GM19467 (cell line): ENCODE results near the gene HLCS.
"Not testable (repeated sequence)": the region's sequence is repeated elsewhere in the genome, so short reads cannot be mapped to it uniquely, and the experiment has no call there.

ENCODE experiments used
- ATAC-seq: cut with Tn5 transposase; IDR thresholded peaks from one replicate; pipeline ENCODE4 v1.9.1; 2021; ENCODE audit warnings: mild to moderate bottlenecking, moderate library complexity; ENCODE audit not compliant: unreplicated experiment

Gene HLCS

DNA sequence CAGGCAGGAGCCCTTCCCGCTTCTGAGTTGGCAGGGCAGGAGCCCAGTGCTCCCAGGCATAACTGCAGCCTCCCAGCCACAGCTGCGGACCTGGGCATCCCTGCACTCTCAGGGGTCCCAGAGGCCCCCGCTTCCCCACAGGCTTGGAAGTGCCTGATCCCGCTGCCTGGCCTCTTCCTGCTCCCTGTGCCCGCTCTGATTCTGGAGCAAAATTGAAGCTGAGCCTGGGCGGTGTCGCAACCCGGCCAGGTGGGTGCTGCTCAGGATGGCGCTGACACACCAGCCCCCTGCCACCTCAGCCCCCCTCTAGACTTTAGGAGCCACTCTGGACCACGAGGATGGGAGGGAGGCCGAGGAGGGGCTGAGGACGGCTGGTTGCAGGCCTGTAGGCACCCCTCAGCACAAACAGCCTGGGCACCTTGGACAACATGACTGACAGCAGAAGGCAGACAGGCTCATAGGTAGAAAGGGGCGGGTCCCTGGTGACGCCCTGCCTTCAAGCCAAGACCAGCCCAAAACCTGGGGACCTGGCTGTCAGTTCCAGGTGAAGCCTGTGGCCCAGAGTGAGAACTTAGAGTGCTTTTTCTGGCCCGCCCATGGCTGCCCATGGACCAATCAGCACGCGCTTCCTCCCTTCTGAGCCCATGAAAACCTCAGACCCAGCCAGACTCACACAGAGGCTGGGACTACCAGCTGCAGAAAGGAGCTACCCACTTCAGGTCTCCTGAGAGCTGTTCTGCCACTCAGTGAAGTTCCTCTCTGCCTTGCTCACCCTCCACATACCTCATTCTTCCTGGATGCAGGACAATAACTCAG lies 7.2 kb downstream of the HLCS start:
- no peak for ATAC-seq

DNA sequence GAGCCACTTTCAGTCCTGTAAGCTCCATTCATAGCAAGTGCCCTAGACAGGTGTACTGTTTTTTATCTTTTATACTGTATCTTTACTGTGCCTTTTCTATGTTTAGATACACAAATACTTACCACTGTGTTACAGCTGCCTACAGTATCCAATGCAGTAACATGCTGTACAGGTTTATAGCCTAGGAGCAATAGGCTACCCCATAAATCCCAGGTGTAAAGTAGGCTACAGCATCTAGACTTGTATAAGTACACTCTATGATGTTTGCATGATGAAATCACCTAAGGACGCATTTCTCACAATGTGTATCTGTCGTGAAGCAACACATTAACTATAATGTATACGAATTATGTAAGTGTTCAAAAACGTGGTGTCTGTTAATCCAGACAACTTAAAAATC lies 10.7 kb downstream of the HLCS start:
- no peak for ATAC-seq

DNA sequence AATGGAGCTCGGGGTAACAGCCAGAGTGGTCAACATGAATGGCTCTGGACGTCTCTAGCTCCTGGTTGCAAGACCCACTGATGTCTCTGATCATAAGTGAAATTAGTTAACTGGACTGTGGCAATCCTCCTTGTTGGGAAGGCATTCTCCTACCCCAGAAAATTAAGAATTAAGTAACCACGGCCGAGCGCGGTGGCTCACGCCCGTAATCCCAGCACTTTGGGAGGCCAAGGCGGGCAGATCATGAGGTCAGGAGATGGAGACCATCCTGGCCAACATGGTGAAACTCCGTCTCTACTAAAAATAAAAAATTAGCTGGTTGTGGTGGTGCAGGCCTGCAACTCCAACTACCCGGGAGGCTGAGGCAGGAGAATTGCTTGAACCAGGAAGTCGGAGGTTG lies 14.1 kb downstream of the HLCS start:
- ATAC-seq = not testable (repeated sequence)

DNA sequence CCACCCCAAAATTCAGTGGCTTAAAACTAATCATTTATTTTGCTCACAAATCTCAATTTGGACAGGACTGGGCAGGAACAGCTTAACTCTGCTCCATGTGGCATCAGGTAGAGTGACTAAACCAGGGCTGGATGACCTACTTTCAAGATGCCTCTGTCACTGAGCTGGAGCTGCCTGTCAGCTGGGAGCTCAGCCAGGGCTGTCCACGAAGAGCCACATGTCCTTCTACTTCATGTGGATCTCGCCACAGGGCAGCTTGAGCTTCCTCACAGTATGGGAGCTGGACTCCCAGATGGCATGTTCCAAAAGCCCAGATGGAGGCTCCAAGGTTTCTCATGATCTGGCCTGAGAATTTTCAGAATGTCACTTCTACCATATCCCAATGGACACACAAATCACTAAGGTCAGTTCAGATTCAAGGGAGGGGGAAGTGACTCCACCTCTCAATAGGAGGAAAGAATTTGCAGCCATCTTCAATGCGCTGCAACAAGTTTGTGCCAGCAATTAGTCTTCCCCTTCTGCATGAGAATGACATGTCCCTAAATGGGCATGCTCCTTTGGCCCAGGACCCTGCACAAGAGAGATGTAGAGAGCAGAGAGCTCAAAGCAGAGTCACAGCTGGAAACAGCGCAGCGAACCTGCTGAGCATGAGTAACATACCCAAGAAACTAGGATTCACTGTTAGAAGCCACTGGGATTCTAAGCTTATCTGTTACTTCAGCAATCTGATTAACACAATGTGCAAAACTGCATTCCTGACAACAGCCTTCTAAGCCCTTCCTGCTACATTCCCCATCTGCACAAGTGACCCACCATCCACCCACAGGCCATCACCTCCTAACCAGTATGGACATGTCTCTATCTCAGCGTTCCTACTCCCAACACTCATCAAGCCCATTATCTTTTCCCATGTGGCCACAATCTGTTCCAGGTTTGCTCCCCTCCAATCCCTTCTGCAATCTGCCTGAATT lies 17.0 kb downstream of the HLCS start:
- no peak for ATAC-seq

DNA sequence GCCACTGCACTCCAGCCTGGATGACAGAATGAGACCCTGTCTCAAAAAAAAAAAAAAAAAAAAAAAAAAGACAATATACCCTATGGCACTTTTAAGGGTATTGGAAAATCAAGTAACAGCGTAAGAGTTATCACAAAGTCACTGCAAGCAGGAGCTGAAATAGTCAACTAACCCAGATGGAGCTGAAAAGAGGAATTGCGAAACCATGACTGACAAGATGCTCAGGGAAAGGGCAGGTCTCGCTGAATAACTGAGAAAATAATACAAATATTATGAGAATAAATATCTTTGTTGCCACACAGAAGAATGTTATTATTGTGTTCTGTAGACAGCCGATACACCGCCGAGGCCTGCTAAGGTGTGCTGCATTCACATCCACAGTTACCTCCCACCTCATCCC lies 17.8 kb downstream of the HLCS start:
- no peak for ATAC-seq

DNA sequence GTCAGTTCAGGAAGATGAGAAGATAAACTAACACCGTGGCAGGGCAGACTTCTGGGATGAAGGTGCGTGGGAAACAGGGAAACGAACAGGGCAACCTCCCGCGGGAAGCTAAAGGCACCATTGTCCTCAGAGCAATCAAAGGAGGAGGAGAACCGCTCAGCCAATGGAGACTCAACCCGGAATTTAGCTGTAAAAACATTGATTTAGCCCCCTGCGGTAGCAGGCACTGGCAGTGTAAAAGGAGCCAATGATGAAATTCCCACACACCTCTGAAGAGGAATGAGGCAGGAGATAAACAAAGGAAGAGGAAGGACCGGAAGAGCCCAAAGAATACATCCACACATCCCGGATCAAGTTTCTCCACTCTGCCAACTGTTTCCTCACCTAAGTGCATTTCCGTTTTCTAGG lies 19.5 kb downstream of the HLCS start:
- no peak for ATAC-seq

DNA sequence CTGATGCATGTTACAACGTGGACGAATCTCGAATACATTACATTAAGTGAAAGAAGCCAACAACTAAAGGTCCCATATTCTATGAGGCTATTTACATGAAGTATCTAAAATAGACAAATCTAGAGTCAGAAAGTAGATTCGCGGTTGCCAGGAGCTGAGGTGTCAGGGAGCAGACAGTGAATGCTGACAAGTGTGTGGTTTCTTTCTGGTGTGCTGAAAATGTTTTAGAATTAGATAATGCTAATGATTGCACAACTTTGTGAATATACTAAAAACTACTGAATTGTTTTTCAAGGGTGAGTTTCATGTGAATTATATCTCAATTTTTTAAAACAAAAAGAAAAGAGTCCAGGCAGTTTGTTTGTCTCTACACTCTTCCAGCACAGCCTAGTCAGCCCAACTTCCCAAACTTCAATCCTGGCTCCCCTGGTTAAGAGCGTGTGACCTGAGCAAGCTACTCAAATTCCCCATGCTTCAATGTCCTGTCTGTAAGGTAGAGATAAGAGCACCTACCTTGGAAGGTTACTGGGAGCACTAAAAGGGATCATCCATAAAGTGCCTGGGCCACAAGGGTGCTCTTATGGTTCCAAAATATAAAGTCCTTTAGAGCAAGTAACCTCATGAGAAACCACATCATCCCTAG lies 20.9 kb downstream of the HLCS start:
- no peak for ATAC-seq

DNA sequence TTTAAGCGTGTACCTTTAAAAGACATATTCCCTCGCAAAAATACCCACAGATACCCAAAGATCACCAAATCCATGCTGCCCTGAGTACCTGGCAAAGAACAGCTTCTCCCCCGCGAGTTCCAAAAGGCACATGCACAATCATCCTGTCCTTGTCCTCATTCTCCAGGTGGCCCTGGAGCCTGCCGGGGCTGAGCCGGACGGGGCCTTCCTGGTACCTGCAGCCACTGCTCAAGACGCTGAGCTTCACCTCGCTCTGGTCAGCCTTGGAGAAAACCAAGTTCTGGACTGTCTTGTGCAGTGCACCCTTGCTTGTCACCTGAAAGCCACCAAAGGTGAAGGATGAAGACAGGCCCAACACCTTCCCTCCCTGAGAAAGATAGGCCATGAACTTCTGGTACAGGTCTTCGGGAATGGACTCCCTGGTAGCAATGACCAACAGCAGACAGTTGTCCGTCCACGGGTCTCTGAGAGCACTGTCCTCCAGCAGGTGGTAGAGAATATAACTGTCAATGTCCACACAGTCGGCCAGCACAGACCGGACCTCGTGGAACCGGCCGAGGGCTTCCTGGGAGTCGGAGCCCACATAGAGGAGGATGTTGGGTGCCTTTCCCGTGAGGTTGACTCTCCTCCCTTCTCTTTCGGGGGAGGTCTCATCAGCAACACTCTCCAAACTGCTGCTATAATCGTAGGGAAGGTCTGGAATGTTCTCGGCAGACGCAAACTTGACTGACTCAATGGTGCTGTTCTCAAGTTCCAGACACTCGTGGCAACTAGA lies 29.9 kb downstream of the HLCS start:
- no peak for ATAC-seq

DNA sequence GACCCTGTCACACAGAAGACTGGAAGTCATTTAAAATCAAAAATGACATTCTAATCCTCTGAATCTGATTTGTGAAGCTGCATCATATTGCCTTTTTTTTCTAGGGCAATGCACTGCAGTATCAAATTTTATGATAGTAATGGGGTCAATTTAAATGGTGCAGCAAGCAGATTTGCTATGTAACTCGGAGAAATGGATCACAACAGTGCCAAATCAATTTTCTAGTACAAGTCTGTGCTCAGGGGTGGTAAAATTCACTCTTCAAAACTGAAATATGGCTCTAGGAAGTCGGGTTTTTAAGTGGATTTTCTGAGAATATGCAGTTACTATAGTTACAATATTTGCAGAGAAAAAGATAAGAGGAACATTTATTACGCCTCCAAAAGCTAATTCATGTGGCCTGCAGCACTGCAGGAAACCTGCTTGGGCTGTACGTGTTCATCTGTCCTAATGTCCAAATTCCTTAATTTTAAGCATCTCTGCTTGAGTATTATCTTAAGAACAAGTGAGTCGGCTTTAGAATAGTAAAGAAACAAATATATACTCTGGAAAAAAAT lies 31.5 kb downstream of the HLCS start:
- no peak for ATAC-seq

DNA sequence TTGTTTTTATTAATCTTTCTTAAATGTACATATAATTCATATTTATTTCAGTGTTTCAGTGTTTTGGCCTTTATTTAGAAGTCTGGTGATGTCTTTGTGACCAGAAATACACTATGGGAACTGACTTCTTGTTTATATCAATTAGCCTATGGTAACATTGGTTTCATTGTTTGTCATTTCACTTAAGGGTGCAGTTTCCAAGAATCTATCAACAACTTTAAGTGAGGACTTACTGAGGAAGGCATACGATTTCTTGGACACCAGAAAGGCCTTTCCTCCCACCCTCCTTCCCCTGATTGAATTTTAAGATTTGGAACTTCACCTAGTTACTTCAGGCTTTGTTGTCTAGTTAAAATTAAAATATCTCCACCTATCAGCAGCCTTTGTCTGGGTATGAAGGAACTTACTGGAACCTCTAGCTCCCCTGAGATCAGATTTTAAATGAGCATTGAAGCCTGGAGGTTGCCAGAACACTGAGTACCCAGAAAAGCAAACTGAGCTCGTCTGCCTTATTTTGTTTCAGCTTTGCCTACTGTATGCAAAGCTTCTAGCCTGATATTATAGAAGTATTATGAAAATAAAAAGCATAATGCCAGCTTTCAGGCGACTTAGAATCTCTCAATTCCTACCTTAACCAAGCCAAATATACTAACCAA lies 34.2 kb downstream of the HLCS start:
- ATAC-seq = no peak

DNA sequence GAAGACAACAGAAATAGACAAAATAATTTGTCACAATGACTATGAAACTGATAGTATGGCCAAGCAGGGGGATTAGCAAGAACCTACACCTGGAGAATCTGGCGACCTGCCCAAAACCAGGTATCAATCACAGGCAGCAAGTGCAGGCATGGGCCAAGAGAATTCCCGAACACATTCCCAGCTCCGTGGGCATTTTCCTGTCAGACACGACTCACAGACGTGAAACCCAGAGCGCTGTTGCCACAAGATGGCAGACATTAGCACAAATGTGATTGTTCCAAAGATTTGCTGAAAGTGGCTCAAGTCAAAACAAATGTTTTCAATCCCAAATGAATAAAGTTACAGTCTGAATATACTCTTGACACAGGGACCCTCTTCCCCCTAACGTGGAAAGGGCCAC lies 36.8 kb downstream of the HLCS start:
- ATAC-seq = no peak

DNA sequence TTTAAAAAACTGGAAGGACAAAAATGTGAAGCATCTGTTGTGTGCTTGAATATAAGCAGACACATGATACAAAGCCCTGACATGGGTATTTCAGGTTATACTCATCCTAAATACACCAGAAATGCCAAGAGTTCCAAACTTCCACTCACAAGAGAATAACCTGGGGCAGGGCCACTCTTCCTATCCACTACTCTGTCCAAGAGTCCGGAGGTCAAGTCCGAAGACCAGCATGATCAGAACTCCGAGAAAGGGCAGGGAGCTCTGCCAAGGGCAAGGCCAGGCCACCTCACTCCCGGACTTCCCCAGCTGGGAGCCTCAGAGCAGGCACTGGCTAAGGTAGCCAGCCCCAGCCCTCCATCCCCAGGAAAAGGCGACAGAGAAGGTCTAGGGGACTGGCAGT lies 37.5 kb downstream of the HLCS start:
- ATAC-seq = no peak

DNA sequence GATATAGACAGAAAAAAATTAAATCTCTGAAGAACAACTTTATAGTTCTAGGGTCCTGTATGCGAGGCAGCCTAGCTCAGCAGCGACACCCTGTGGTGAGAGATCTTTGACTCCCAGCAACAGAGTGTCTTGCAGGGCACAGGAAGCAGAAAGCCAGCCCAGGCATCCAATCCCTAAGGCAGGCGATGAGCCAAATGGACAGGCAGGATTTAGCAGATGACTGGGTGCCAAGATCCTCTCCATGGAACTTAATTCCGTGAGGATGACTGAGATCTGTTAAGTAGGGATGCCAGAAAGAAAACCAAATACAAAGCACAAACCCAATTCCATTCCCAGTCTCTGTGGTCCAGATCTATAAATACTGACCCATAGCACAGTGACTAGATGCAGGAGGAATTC lies 38.8 kb downstream of the HLCS start:
- no peak for ATAC-seq

DNA sequence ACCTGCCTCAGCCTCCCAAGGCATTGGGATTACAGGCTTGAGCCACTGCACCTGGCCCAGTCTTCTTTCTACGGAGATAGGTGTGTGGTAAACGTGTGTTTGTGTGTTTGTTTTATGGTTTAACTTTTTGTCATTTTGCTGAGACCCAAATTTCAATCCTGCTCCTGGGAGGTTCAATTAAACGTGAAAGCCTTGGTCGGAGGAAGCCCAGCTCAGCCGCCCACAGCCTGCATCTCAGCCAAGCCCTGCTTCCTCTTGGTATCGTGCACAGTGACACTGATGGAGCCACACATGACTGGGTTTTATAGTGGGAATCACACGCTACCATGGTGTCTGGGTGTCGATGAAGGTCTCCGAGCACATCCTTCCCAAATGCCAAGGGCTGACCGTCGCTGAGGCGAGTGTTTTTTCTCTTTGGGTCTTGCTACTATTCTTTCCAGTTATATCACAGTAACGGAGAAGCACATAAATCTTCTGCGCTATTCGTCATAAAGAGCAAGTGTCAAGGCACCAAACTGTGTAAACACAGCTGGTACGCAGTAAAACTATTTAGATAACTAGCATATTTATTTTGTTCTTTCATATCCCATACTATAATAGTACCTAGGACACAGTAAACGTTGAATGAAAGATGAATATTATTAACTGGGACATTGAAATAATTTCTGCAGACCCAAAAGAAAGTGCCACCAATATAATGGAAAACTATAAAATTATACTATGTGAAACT lies 39.3 kb downstream of the HLCS start:
- no peak for ATAC-seq

DNA sequence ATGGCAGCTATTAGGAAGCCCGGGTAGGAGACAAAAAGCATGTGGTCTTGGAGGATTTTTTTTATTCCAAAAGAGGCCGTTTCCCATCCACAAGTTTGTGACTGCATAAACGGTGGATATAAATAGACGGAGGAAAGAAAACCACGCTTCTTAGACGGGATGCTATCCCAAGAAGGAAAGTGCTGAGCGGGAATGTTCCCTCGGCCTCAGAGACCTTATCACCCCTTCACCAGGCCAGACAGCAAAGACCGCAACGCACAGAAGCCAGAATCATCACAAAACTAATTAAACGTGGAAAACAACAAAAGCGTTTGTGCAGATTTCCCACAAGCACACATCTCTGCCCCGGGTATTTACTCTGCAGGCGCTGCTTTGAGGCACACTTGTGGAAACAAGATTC lies 43.2 kb downstream of the HLCS start:
- ATAC-seq = no peak

DNA sequence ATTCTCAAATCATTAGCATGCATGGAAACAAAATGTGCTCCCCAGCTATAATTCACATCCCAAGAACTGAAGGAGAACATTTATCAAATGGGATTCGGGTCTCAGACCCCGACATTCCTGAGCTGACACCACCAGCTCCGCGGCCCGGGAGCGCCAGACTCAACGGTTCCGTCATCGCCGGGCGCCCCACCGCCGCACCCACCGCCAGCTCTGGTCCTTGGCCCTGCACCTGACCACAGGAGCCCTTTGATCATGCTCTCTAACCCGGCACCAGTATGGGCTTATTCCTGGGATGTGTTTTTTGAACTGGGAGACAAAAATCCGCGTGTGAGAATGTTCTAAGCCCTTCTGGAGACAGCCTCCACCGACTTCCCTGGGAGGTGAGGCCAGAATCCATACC lies 43.6 kb downstream of the HLCS start:
- no peak for ATAC-seq

DNA sequence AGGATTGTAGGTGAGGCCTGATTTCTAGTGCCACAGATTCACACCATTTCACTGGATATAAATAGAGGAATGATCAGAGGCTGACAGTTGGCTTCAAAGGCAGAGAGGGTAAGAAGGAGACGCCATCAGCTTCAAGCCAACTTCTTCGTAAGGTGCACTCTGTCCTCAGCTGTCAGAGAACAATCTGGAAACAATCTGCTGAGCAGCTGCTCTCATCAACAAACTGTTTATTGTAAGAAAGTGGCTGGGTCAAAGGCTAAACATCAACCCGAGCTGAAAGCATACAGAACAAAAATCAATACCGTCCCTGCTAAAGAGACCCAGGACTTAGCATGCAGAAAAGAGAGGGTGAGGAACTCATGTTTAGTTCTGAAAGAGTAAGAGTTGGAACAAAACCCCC lies 48.2 kb downstream of the HLCS start:
- ATAC-seq = no peak

DNA sequence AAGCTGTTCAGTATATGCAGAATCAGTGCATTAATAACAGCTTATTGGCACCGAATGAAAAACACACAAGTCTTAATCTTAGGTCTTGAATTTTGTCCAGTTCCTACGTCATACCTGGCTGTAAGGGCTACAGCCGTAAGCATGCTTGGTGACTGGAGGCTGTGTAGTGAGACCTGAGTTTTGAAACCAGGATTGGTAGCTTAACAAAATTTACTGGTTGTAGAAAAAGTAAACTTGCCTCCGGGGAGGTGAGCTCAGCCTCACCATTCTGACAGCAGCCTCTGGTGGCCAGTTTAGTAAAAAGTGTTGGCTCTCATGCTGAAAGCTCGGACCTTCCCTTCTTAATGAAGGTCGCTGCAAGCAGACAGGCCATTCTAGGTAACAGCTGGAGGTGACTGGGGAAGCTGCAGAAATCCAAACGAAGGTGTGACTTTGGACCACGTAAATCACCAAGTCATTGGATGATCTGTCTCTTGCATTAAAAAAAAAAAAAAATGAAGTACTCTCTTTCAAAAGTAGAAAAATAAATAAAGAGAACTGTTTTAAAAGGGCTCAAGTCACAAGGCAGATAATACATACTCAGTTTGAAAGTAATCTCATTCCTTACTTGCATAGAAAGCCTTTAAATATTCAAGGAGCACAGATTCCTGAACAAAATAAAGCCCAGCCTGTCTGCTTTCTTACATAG lies 48.9 kb downstream of the HLCS start:
- no peak for ATAC-seq

DNA sequence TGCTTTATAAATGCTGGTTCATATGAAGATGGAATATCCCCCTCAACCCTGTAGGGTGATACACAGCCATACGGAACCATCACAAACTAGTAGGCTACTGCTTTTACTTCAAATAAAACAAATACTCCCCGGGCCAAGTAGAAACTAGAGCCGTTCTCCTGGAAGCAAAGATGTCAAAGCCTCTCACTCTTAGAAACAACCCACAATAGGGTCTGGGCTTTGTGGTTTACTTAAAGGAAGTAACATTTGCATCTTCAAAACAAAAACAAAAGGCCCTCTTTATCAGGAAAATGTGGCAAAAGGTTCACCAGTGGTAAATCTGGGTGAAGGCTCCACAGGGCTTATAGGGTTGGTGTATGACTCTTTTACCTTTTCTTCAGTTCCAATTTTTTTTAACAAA lies 49.8 kb downstream of the HLCS start:
- ATAC-seq = no peak
